Measurements from ENCODE around the gene PRXL2A.

Gene PRXL2A

GRCh38 chr10:80471715-80472233, 63.4 kb downstream of the PRXL2A start:
- TF ChIP-seq CTCF (IDR thresholded peaks at IDR 0.05) = no peak

- TF ChIP-seq CTCF (IDR thresholded peaks at IDR 0.05) = no peak
Measured at GRCh38 chr10:80472234-80473095, 64.1 kb downstream of the PRXL2A start.

GRCh38 chr10:80473096-80473657, 64.8 kb downstream of the PRXL2A start:
- no peak for TF ChIP-seq CTCF (IDR thresholded peaks at IDR 0.05)

GRCh38 chr10:80473692-80474596, 65.6 kb downstream of the PRXL2A start:
- no peak for TF ChIP-seq CTCF (IDR thresholded peaks at IDR 0.05)

GRCh38 chr10:80474597-80474910, 66.2 kb downstream of the PRXL2A start:
- no peak for TF ChIP-seq CTCF (IDR thresholded peaks at IDR 0.05)

- no peak for TF ChIP-seq CTCF (IDR thresholded peaks at IDR 0.05)
Measured at GRCh38 chr10:80474941-80475340, 66.6 kb downstream of the PRXL2A start.

GRCh38 chr10:80476685-80477084, 68.3 kb downstream of the PRXL2A start:
- TF ChIP-seq CTCF (IDR thresholded peaks at IDR 0.05) = no peak
